Stimulated activated CD8-positive, alpha-beta memory T cell treated with anti-CD3 and anti-CD28 coated beads, Interleukin-4, amount 100 ng/mL, for 4 hours (primary cell): ENCODE results near the gene FRK.

Experiments
- DNase-seq, 2 donors: peaks; one replicate each; pipeline ENCODE4 v3.0.0-alpha.2; 2020; ENCODE audit warnings: low read depth in 2 of 2, low spot score in 1 of 2

The FRK gene

DNA sequence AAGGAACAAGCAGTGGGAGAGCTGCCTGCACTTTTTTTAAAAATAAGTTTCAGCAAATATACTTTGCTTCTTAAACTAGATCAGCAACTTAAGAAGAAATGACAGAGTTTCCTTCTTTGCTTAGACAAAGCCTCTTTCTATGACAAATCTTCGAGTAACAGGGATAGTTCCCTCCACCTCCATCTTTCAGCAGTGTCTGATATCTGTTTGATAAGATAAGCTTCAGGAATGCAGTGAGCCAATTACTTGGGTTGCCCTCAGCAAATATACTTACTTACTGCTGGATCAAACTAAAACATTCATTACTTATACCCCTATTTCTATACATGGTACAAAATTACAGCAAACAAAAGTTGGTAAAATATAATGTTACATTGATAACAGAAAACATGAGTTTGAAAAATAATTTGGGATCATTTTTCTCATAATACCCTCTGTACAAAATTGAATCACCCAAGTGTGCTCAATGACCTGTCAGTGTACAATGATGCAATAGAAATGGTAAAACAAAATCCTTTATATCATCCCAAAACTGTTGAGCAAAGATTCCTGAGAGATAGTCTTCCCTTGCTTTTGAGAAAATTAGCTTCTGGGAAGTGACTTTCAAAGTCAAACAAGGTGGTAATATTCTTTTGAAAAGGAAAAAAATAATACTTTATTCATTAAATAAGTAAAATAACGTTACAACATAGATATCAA is 24.5 kb downstream of the FRK start:
- DNase-seq, result no peak

DNA sequence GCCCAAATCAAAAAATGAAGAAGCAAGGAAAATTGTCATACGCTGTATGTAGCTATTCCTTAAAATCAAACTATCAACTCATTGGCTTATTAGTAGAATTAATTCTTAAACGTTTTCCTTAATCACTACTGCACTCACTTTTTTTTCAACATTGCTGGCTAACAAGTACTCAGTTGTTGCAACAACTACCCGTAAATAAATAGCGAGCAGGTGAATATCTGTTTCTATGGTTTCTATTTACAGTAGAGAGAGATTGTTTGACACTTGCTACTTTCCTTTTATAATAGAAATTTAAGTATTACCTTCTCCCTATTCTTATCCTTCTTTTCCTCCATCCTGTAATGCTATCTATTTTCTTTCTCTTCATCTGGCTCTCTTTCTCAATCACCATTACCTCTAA is 25.1 kb downstream of the FRK start:
- no peak for DNase-seq

DNA sequence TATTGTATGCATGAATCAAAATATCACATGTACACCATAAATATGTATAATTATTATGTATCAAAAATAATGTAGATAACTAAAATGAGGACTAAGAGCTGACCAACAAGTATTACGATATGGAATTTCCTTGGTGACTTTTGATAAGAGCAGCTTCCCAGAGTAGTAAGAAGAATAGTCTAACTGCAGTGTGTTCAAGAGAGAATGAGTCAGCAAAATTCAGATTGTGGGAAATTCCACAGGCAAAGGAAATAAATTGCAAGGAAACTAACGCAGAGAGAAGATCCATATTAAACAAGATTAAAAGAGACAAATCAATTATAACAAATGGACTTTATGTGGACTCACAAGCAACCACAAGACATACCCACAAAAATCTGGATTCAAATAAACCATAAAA is 26.4 kb downstream of the FRK start:
- no peak for DNase-seq

- DNase-seq, result no peak
Observed at GRCh38 chr6:116033687-116034303, 26.9 kb downstream of the FRK start.

DNA sequence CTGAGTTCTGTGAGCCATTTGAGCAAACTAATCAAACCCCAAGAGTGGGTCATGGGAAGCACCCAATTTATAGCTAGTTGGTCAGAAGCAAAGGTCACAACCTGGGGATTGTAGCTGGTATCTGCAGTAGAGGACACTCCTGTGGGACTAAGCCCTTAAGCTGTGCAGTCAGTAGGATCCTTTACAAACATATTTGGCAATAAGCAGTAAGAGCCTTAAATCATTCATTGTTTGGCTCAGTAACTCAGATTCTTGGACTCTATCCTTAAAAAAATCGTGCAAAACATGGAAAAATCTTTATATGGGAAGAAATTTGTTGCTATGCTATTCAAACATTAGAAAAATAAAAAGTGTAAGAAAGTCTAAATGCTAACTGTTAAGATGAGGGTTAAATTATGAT is 29.9 kb downstream of the FRK start:
- no peak for DNase-seq

GRCh38 chr6:116029535-116029934 is 31.2 kb downstream of the FRK start:
- no peak for DNase-seq

DNA sequence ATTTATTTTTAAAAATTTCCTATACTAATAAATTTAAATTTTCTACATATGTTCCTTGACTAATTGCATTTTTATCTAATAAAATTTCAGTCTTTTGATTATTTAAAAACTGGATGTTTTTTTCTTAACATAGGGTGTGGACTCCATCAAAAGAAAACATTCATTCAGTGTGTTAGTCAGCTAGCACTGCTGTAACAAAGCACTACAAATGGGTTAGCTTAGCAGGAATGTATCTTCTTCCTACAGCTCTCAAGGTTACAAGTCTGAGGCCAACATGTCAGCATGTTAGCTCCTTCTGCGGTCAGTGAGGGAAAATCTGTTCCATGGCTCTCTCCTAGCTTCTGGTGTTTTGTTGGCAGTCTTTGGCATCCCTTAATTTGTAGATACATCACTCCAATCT is 32.5 kb downstream of the FRK start:
- DNase-seq, result no peak

- DNase-seq, result no peak
Observed at GRCh38 chr6:116027801-116028200, 32.9 kb downstream of the FRK start.

DNA sequence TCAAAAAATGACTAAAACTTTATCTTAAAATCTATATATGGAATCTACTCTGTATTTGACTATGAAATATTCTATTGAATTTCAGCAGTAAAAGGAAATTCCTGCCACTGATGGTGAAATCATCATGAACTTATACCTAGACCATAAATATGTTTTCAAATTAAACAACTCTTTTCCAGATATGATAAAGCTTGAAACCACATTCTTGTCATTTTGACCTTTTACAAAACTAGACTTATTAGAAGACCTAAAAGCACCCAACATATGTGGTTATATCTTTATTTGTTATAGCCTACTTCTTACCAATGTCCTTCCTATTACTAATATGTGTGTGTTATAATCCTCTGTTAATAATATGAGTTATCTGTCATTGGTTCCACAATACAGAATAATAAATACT is 35.3 kb downstream of the FRK start:
- DNase-seq, result no peak

GRCh38 chr6:116022841-116023445 is 37.7 kb downstream of the FRK start:
- DNase-seq, result no peak

DNA sequence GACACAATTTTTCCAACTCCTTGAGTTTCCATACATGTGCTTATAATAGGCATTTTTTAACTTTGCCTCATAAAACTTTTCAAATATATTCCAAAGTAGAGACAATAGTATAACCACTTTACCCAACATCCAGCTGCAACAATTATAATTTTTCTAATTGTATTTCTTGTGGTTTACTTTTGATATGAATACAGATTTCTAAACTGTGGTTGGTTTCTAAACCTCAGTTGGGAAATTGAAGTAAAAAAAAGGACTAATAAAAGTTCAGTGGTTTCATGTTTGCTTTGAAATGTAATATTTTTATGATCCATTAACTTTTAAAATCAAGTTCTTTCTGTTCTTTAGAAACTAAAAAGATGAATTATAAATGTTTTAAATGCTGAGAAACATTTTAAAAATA is 40.0 kb downstream of the FRK start:
- DNase-seq, result no peak

GRCh38 chr6:116019428-116019827 is 41.3 kb downstream of the FRK start:
- DNase-seq, result no peak

GRCh38 chr6:116018976-116019375 is 41.7 kb downstream of the FRK start:
- no peak for DNase-seq

DNA sequence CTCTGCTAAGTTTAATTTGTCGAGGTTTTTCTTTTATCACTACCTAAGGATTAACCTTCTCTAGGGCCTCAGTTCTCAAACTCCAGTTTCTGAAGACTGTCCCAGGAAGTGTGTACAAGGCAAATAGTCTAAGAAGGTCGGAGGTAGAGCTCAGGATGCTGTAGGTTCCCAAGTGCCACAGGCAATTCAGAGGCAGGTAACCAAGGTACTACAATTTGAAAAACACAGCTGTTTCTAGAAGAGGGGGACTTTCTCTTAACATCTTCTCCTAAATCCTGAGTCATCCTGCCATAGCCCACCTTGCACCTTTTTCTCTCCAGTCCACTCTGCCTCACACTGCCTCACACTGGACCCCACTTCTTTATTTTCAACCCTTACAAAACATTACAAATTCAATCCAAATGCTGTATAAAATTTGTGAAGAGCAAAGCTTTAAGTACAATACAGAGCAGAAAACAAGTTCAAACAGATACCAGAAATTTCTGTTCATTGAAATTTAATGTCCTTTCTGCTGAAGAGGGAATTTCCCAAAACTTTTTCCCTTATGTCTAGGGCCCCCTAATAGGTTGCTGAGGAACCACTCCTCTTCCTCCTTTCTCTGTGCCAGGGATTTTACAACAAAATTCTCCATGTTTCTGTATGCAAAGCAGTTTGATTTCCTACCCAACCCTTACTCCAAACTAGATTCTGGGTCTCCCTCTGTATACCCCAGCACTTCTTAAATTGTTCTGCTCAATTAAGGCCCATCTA is 43.0 kb downstream of the FRK start:
- no peak for DNase-seq

- DNase-seq, result no peak
Observed at GRCh38 chr6:116016846-116017545, 43.7 kb downstream of the FRK start.

- no peak for DNase-seq
Observed at GRCh38 chr6:116015983-116016382, 44.7 kb downstream of the FRK start.

DNA sequence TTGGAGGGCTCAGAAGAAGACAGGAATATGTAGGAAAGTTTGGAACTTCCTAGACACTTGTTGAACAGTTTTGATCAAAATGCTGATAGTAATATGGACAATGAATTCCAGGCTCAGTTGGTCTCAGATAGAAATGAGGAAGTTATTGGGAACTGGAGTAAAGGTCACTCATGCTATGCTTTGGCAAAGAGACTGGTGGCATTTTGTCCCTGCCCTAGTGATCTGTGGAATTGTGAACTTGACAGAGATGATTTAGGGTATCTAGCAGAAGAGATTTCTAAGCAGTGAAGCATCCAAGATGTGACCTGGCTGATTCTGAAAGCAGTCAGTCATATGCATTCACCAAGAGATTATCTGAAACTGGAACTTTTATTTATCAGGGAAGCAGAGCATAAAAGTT is 45.1 kb downstream of the FRK start:
- DNase-seq, result no peak

DNA sequence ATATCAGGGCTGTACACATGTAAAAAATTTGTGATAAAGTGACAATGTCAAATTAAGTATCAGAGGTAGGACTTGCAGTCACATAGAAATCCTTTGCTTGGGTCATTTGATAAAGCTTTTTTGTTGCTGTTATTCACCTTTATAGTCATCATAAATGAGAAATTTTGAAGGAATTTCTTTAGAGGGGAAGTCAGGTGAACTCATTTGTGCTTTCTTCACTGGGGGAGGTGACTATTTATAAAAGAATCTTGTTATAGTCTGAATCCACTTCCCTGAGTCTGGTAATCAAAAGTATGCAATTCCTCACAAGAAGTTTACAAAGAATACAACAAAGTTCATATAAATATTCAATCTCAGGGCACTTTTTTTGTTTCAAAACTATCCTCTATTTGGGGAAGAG is 47.7 kb downstream of the FRK start:
- no peak for DNase-seq

- DNase-seq, result no peak
Observed at GRCh38 chr6:116012471-116012949, 48.2 kb downstream of the FRK start.

- DNase-seq, result no peak
Observed at GRCh38 chr6:116011520-116011919, 49.2 kb downstream of the FRK start.

DNA sequence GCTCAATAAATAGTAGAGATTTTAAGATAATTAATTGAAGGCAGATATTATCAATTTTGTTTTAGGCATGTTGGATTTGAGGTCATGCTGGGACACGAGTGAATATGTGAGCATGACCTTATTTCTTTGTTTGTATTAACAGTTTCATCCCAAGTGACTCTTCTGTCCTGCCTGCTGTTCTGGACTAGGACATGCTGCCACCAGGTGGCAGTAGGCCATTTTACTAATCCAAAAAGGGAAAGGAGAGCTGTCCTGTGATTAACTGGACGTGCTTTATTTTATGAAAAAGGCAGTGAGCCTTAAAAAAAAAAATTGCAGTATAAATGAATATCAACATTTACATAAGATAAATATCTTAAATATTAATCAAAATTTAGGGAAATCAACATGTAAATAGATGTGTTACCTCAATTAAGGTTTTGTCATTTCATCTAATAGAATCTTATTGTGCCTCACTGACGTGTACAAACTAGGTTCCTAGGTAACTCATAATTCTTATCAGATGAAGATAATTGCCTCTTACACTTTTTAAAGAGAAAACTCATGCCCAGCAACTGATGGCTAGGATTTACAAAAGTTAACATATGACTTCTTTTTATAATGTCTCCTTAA is 49.8 kb downstream of the FRK start:
- no peak for DNase-seq
